Liver (tissue), 3 donors: ENCODE data around the gene ZNF579.

ENCODE experiments used
- ATF3 ChIP-seq: IDR thresholded peaks from 2 replicates; pipeline ENCODE4 v1.6.1; 2016; ENCODE audit warnings: antibody characterized with exemption
- CTCF ChIP-seq: fragments of 150-350 bp; IDR thresholded peaks from 2 replicates; pipeline ENCODE4 v1.5.1; 2017; ENCODE audit warnings: improper control_type of control experiment, low read depth, low read length; ENCODE audit not compliant: missing input control
- EGR1 ChIP-seq, 2 donors: IDR thresholded peaks; 2 replicates each; pipeline ENCODE4 v1.6.1; 2016 to 2018; ENCODE audit warnings: antibody characterized with exemption in 2 of 2, low read depth in 2 of 2
- GABPA ChIP-seq, 2 donors: IDR thresholded peaks in 1 of 2; conservative IDR thresholded peaks in 1 of 2; 2 replicates each; pipeline ENCODE4 v1.6.1; 2016; ENCODE audit warnings: antibody characterized with exemption in 2 of 2, mild to moderate bottlenecking in 1 of 2, moderate library complexity in 1 of 2
- HNF4A ChIP-seq, 2 donors: conservative IDR thresholded peaks; 2 replicates each; pipeline ENCODE4 v1.6.1; 2016; ENCODE audit warnings: antibody characterized with exemption in 2 of 2, mild to moderate bottlenecking in 2 of 2
- JUND ChIP-seq, 2 donors: IDR thresholded peaks; 2 replicates each; pipeline ENCODE4 v1.6.1; 2016; ENCODE audit warnings: antibody characterized with exemption in 2 of 2
- MAX ChIP-seq: IDR thresholded peaks from 2 replicates; pipeline ENCODE4 v1.6.1; 2016; ENCODE audit warnings: antibody characterized with exemption
- RAD21 ChIP-seq, 2 donors: IDR thresholded peaks; 2 replicates each; pipeline ENCODE4 v1.6.1; 2016; ENCODE audit warnings: antibody characterized with exemption in 2 of 2, mild to moderate bottlenecking in 2 of 2
- REST ChIP-seq: IDR thresholded peaks from 2 replicates; pipeline ENCODE4 v1.6.1; 2016; ENCODE audit warnings: antibody characterized with exemption, mild to moderate bottlenecking
- RXRA ChIP-seq, 2 donors: IDR thresholded peaks; 2 replicates each; pipeline ENCODE4 v1.6.1; 2017 to 2018; ENCODE audit warnings: antibody characterized with exemption in 2 of 2, mild to moderate bottlenecking in 1 of 2
- SP1 ChIP-seq: IDR thresholded peaks from 2 replicates; pipeline ENCODE4 v1.6.1; 2018; ENCODE audit warnings: antibody characterized with exemption, mild to moderate bottlenecking
- TAF1 ChIP-seq: conservative IDR thresholded peaks from 2 replicates; pipeline ENCODE4 v1.6.1; 2016; ENCODE audit warnings: antibody characterized with exemption, mild to moderate bottlenecking
- YY1 ChIP-seq: IDR thresholded peaks from 2 replicates; pipeline ENCODE4 v1.6.1; 2016; ENCODE audit warnings: antibody characterized with exemption, mild to moderate bottlenecking
- ZBTB33 ChIP-seq: IDR thresholded peaks from 2 replicates; pipeline ENCODE4 v1.6.1; 2016; ENCODE audit warnings: antibody characterized with exemption
- donor health status: healthy.
- donor health status: healthy.

GRCh38 chr19:55597501-55597921 lies 16.9 kb upstream of the ZNF579 start:
- TF ChIP-seq HNF4A (conservative IDR thresholded peaks at IDR 0.05) = no peak
- TF ChIP-seq SP1 = no peak
- no peak for TF ChIP-seq MAX
- TF ChIP-seq JUND (IDR thresholded peaks at IDR 0.05) = no peak
- no peak for TF ChIP-seq CTCF
- TF ChIP-seq TAF1 = no peak
- TF ChIP-seq YY1 = no peak
- TF ChIP-seq EGR1 (IDR thresholded peaks at IDR 0.05; ENCODE audit: low read depth in 2 of 2) = no peak
- TF ChIP-seq GABPA (IDR thresholded peaks at IDR 0.05 in 1 of 2, conservative IDR thresholded peaks at IDR 0.05 in 1 of 2) = no peak
- no peak for TF ChIP-seq ZBTB33
- TF ChIP-seq ATF3 = no peak
- no peak for TF ChIP-seq REST
- no peak for TF ChIP-seq RAD21 (IDR thresholded peaks at IDR 0.05)
- no peak for TF ChIP-seq RXRA (IDR thresholded peaks at IDR 0.05)
